Central memory CD4-positive, alpha-beta T cell (primary cell): ENCODE results near the gene ZZZ3.
"Not testable (repeated sequence)": the region's sequence is repeated elsewhere in the genome, so short reads cannot be mapped to it uniquely, and the experiment has no call there.

Source experiments
- DNase-seq: peaks from one replicate; pipeline ENCODE4 v3.0.0; 2022

Gene ZZZ3

GRCh38 chr1:77670330-77670729 lies 12.1 kb downstream of the ZZZ3 start:
- DNase-seq: no peak

DNA sequence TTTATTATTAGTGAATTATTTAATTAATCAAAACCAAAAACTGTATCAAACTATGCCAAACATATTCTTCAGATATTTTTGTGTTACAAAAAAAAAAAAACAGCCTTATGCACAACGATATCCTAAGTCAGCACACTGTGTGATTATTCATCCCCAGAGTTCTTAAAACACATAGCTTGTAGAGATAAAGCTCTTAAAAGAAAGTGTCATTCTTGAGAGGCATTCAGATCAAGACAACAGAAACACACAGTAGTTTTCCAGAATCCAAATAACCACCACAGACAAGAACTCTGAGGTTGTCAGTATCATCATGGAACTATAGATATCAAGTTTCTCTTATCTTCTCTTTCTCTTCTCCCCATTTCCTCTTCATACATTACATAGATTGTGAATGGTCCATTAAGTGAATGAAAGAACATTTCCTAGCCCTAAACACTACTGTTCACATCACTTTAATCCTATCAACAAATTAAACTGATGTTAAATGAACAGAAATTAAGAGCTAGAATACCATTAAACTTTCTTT lies 13.5 kb downstream of the ZZZ3 start:
- DNase-seq: no peak

- DNase-seq: no peak
These were observed 17.4 kb downstream of the ZZZ3 start for GRCh38 chr1:77664939-77665516.

DNA sequence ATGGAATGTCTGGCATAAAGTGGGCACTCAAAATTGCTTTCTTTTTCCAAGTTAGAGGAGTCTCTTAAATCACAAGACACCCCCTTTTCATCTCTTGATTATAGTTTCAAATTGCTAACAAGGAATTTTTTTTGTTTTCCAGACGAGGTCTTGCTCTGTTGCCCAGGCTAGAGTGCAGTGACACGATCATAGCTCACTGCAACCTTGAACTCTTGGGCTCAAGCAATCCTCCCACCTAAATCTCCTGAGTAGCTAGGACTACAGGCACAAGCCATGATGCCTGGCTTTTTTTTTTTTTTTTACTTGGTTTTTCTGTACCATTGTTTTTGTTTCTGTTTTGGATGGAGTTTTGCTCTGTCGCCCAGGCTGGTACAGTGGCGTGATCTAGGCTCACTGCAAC lies 20.8 kb downstream of the ZZZ3 start:
- no peak for DNase-seq

GRCh38 chr1:77659879-77660593 lies 22.4 kb downstream of the ZZZ3 start:
- DNase-seq: no peak

DNA sequence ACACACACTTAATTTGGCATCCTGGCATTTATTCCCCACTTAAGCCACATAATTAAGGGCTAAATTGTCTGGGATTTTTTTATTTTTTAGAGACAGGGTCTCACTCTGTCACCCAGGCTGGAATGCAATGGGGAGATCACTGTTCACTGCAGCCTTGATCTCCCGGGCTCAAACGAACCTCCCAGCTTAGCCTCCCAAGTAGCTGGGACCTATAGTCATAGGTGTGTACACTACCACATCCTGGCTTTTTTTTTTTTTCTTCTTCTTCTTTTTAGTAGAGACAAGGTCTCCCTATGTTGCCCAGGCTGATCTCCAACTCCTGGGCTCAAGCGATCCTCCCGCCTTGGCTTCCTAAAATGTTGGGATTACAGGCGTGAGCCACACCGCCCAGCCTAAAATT lies 24.2 kb downstream of the ZZZ3 start:
- DNase-seq: no peak

DNA sequence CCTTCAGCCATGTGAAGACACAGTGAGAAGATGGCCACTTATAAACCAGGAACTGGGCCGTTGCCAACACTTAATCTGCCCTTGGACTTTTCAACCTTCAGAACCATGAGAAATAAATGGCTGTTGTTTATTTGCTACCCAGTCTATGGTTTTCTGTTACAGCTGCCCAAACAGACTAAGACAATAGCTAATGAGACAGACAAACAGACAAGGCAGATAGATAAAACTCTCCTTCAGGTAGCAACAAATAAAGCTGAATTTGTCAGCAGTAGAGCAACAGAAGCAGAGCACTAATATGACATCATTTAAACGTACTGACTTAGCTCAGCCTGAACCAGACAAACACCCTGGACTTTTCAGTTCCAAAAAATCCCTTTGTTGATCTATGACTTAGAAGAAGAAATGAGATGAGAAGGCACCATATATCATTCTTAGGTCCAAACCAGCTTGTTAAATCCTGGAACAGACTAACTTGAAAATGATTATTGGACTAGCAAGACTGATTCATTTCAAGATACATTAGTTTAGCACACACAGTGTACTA lies 27.0 kb downstream of the ZZZ3 start:
- DNase-seq: no peak

DNA sequence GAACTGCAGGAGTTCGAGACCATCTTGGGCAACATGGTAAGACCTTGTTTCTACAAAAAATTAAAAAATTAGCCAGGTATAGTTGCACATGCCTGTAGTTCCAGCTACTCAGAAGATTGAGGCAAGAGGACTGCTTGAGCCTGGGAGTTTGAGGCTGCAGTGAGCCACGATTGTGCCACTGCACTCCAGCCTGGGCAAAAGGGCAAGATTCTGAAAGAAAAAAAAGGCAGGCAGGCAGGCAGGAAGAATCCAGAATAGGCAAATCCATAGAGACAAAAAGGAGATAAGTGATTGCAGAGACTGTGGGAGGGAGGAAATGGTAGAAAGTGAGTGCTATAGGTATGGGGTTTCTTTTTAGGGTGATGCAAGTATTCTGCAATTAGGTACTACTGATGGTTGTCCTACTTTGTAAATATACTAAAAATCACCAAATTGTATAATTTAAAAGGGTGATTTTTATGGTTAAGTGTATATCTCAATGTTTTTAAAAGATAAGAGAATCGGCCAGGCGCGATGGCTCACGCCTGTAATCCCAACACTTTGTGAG lies 29.4 kb downstream of the ZZZ3 start:
- DNase-seq: no peak

DNA sequence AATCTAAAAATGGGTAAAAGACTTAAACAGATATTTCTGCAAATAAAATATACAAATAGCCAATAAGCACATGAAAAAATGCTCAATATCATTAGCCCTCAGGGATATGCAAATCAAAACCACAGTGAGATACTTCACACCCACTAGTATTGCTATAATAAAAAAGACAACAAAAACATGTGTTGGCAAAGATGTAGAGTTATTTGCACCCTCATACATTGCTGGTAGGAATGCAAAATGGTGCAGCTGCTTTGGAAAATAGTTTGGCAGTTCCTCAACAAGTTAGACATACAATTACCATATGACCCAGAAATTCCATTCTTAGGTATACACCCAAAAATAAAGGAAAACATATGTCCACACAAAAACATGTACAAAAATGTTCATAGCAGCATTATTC lies 30.2 kb downstream of the ZZZ3 start:
- no peak for DNase-seq

- no peak for DNase-seq
These were observed 33.3 kb downstream of the ZZZ3 start for GRCh38 chr1:77649127-77649526.

- DNase-seq: not testable (repeated sequence)
These were observed 36.2 kb downstream of the ZZZ3 start for GRCh38 chr1:77646224-77646623.

- no peak for DNase-seq
These were observed 39.0 kb downstream of the ZZZ3 start for GRCh38 chr1:77643456-77643855.

- DNase-seq: no peak
These were observed 39.5 kb downstream of the ZZZ3 start for GRCh38 chr1:77642941-77643340.

DNA sequence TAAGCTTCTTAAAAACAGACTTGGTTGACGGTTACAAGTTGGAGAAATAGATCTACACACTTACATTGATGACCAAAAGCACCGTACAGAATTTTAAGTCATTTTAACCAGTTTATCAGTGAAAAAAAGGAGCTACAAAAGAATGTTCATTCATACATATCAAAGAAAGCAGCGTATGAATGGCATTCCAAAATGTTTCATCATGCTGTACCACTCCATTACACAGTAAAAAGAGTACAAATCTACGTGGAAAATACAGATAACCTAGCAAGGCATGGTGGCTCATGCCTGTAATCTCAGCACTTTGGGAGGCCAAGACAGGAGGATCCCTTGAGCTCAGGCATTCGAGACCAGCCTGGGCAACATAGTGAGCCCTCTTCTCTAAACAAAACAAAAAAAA lies 40.3 kb downstream of the ZZZ3 start:
- DNase-seq: no peak

GRCh38 chr1:77639557-77640069 lies 42.8 kb downstream of the ZZZ3 start:
- no peak for DNase-seq

GRCh38 chr1:77639056-77639455 lies 43.4 kb downstream of the ZZZ3 start:
- no peak for DNase-seq

DNA sequence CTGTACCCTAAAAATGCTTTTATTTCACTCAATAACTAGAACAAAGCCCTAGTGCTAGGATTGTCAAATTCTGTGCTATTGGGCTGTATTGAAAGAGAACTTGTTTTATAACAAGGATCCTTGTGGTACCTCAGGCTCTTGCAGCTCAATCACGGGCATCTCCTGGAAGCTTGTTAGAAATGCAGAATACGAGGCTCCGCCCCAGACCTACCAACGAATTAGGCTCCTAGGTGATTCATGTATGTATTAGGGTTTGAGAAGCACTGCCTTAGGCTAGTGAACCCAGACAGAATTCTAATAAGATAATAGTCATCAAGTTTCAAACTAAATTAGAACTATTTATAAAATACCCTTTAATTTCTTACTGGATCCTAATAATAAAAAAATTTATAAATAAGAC lies 45.6 kb downstream of the ZZZ3 start:
- DNase-seq: no peak
